Measurements from ENCODE around the gene PLCG2.

The PLCG2 gene

DNA sequence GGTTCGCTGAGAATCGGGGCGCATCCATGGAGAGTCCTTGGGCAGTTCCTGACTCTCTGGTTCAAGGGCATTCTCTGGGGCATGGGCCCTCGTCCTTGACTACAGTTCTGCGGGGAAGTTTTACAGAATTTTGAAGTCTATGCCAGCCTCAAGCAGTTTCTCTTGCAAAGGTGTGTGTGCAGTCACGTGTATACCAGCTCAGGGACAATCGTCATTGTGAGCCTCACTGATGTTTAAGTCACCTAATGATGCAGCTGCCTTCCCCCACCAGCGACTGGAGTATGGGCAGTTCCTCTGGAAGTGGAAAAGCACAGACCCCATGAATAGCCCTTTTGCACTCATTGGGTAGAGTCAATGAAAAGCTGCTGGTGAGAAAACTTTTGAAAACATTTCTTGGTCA lies 1.3 kb downstream of the PLCG2 start:
- H3K4me3 ChIP-seq (ENCODE audit: low read depth, low read length) = peak overlapping the region; percentile 91
- TF ChIP-seq, protein P1, sequence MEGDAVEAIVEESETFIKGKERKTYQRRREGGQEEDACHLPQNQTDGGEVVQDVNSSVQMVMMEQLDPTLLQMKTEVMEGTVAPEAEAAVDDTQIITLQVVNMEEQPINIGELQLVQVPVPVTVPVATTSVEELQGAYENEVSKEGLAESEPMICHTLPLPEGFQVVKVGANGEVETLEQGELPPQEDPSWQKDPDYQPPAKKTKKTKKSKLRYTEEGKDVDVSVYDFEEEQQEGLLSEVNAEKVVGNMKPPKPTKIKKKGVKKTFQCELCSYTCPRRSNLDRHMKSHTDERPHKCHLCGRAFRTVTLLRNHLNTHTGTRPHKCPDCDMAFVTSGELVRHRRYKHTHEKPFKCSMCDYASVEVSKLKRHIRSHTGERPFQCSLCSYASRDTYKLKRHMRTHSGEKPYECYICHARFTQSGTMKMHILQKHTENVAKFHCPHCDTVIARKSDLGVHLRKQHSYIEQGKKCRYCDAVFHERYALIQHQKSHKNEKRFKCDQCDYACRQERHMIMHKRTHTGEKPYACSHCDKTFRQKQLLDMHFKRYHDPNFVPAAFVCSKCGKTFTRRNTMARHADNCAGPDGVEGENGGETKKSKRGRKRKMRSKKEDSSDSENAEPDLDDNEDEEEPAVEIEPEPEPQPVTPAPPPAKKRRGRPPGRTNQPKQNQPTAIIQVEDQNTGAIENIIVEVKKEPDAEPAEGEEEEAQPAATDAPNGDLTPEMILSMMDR (IDR thresholded peaks at IDR 0.05; ENCODE audit: insufficient read depth, low read depth, low read length, missing control alignments) = no peak

DNA sequence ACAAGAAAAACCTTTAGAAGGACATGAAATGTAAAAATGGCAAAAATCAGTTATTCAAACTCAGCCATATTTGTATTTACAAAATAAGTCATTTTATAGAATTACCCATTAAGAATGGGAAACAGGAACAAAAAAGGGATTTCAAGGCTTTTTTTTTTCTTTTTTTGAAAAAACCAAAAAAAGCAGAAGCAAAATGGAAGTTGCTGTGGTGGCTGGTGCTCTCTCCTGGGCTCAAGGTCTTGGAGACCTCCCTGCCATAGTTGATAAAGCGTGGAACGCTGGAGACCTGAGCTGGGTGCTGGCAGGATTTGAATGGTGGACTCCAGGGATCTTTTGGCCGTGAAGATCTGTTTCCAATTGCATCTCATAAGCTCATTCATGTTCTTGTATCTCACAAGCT lies 3.1 kb downstream of the PLCG2 start:
- peak overlapping the region; percentile 43 for H3K4me3 ChIP-seq (ENCODE audit: low read depth, low read length)
- no peak for DNase-seq (ENCODE audit: low read depth)
- TF ChIP-seq, protein P1 (IDR thresholded peaks at IDR 0.05; ENCODE audit: insufficient read depth, low read depth, low read length, missing control alignments) = no peak

More for the DNA sequence above, 1.3 kb downstream of the PLCG2 start:
- peak; percentile 53 for DNase-seq (ENCODE audit: low read depth)

DNA sequence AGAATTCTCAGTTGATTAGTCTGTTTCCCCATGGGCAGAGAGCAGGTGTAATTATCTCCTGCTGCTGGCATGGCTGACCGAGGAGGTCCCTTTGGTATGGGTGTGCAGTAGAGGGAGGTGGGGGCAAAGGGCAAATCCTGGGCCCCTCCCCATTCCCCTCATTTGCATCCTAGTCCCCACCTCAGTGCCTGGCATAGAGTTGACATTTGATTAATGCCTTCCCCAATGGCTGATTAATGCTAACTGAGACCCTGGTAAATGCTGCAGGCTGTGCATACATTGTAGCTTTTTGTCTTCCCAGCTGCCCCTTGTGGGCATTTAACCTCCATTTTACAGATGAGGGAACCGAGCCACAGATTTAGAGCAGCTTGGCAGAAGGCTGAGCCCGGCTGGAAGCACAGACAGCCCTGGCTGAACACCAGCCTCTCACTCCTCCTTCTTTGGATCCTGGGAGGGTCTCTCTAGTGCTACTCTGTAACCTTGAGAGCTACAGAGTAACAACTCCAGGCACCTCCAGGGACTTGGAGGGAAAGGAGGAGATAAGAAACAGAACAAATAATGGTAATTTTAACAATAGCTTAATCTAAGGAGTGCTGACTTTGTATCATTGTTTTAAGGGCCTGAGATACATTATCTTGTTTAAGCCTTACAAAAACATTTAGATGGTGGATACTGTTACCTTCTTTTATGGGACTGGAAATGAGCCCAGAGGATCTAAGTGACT lies 5.1 kb downstream of the PLCG2 start:
- peak overlapping the region; percentile 43 for H3K4me3 ChIP-seq (ENCODE audit: low read depth, low read length)
- DNase-seq (ENCODE audit: low read depth) = no peak
- TF ChIP-seq, protein P1 (IDR thresholded peaks at IDR 0.05; ENCODE audit: insufficient read depth, low read depth, low read length, missing control alignments) = no peak

DNA sequence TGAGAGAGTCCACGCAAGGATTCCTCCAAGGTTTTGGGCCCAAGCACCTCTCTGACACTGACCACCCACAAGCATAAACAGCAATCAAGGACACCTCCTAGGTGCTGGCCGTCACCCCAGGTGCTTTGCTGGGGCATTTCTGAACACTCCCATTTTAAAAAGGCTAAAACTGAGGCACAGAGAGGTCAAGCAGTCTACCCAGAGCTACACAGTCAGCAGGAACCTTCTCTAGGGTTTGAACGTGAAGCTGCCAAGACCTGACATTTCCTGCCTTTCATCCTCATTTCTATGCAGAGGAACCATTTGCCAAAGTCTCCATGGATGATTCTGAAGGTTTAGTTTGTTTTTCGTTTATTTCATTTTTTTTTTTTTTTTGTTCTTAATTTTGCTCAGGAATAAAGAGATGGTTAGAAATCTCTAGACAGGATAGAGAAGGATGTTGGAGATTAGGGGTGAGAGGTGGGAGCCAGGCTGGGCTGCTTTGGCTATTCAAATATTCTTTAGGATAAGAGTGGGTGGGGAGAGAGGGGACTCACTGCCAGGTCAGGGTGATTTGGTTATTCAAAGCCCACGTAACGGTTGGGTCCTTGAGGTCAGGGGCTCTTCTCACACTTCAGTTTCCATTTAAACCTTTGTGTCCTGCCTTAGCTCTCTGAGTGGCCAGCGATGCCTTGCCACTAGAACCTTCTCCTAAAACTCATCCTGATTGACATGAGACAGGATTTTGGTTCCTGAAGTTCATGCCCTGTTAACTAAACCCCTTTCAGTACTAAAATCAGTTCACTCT lies 6.2 kb downstream of the PLCG2 start:
- H3K4me3 ChIP-seq (ENCODE audit: low read depth, low read length) = peak overlapping the region; percentile 30; the same call in 1 of the 2 replicates
- no peak for DNase-seq (ENCODE audit: low read depth)
- TF ChIP-seq, protein P1 (IDR thresholded peaks at IDR 0.05; ENCODE audit: insufficient read depth, low read depth, low read length, missing control alignments) = no peak

DNA sequence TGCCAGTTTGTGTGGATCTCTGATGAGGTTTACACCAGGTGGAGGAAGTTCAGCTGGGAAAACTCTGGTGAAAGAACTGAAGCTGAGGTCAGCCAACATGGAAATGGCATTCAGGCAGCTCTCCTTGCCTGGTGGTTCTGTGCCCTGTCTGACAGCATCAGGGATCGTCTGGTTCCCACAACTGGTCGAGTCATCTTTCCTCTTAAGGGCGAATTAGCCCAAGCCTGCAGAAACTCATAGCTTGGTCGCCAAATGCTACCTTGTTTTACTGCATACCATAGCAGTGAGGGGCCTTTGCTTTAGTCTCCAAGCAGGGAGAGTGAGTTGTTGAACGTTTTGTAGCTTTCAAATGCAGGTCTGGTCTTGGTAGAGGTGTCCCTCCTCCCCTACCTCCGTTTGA lies 7.2 kb downstream of the PLCG2 start:
- TF ChIP-seq, protein P1 (IDR thresholded peaks at IDR 0.05; ENCODE audit: insufficient read depth, low read depth, low read length, missing control alignments) = no peak
- DNase-seq (ENCODE audit: low read depth) = no peak

DNA sequence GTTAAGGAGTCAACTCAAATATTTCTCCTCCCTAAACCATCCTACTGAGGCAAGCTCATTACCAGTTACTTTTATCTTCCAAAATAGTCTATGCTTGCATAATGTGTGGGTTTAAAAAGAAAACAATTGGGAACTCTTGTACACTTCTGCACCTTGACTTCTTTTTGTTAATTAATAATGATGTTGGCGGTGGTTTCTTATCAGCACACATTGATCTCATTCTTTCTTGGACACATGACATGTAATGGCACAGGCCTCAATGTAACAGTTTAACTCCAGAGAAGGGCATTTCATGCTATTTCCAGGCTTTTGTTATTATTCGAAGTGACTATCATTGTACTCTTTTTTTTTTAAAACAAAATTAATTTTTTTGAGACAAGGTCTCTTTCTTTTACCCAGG lies 7.8 kb downstream of the PLCG2 start:
- no peak overlapping the region for H3K4me3 ChIP-seq (ENCODE audit: low read depth, low read length)
- TF ChIP-seq, protein P1 (IDR thresholded peaks at IDR 0.05; ENCODE audit: insufficient read depth, low read depth, low read length, missing control alignments) = no peak
- DNase-seq (ENCODE audit: low read depth) = no peak

More for the DNA sequence above, 7.2 kb downstream of the PLCG2 start:
- peak overlapping the region; percentile 30 for H3K4me3 ChIP-seq (ENCODE audit: low read depth, low read length)
